CD14-positive monocyte (primary cell): Measurements from ENCODE around the gene ACKR3. TPM values are rescaled to one million over a fixed set of nuclear protein-coding genes. Genes with fewer than 3 reads are reported as not detected.

Experiments
- DNase-seq, 3 donors: peaks; one replicate each; pipeline ENCODE4 v3.0.0-alpha.2; 2011 to 2022
- H2AFZ ChIP-seq: 2 replicates; pipeline ENCODE4 v1.6.0; 2012; ENCODE audit warnings: mild to moderate bottlenecking, low read depth, low read length, inconsistent platforms; ENCODE audit not compliant: insufficient read depth, poor library complexity, severe bottlenecking
- H3K27ac ChIP-seq, 2 donors: 1 replicate in 1 of 2; 2 replicates in 1 of 2; pipeline ENCODE4 v1.5.1; 2012 to 2013; ENCODE audit warnings: low read length in 2 of 2, control low read depth in 1 of 2, inconsistent platforms in 1 of 2, low read depth in 1 of 2, mild to moderate bottlenecking in 1 of 2
- H3K27me3 ChIP-seq, 2 donors: one replicate each; pipeline versions ENCODE4 v1.6.0 to v1.6.1; 2011 to 2013; ENCODE audit warnings: low read length in 2 of 2; ENCODE audit not compliant: control insufficient read depth in 2 of 2, insufficient read depth in 2 of 2
- H3K36me3 ChIP-seq, 2 donors: replicated peaks in 1 of 2; 1 replicate in 1 of 2; 2 replicates in 1 of 2; pipeline versions ENCODE4 v1.5.1 to v1.6.1; 2012 to 2013; ENCODE audit warnings: low read length in 2 of 2, control low read depth in 1 of 2, inconsistent platforms in 1 of 2, mild to moderate bottlenecking in 1 of 2; ENCODE audit not compliant: insufficient read depth in 2 of 2, control insufficient read depth in 1 of 2
- H3K4me1 ChIP-seq, 2 donors: 1 replicate in 1 of 2; 2 replicates in 1 of 2; pipeline versions ENCODE4 v1.5.1 to v1.6.1; 2012 to 2013; ENCODE audit warnings: low read length in 2 of 2, control low read depth in 1 of 2, inconsistent platforms in 1 of 2, mild to moderate bottlenecking in 1 of 2, moderate library complexity in 1 of 2; ENCODE audit not compliant: insufficient read depth in 2 of 2, control insufficient read depth in 1 of 2
- H3K4me2 ChIP-seq: replicated peaks from 2 replicates; pipeline ENCODE3; 2012; ENCODE audit warnings: low read length, moderate library complexity, mild to moderate bottlenecking; ENCODE audit not compliant: poor library complexity, severe bottlenecking; ENCODE audit errors: extremely low read depth
- H3K4me3 ChIP-seq, 3 experiments: fragments of 200-600 bp in 1 of 3; sonication (generic) in 1 of 3; replicated peaks in 1 of 3; 1 replicate in 2 of 3; 2 replicates in 1 of 3; pipeline ENCODE4 v1.5.1; 2011 to 2013; ENCODE audit warnings: low read length in 3 of 3, mild to moderate bottlenecking in 3 of 3, control low read depth in 2 of 3, low read depth in 2 of 3, inconsistent platforms in 1 of 3, moderate library complexity in 1 of 3
- H3K79me2 ChIP-seq: 2 replicates; pipeline ENCODE4 v1.6.0; 2012; ENCODE audit warnings: mild to moderate bottlenecking, control low read depth, inconsistent platforms, low read length, moderate library complexity; ENCODE audit not compliant: insufficient read depth
- H3K9ac ChIP-seq: 2 replicates; pipeline ENCODE4 v1.6.0; 2017; ENCODE audit warnings: low read length, mild to moderate bottlenecking; ENCODE audit not compliant: insufficient read depth, poor library complexity, severe bottlenecking
- H3K9me3 ChIP-seq, 2 donors: replicated peaks in 1 of 2; 1 replicate in 1 of 2; 2 replicates in 1 of 2; pipeline versions ENCODE4 v1.5.1 to v1.6.1; 2012 to 2013; ENCODE audit warnings: low read length in 2 of 2, control low read depth in 1 of 2; ENCODE audit not compliant: control insufficient read depth in 1 of 2, insufficient read depth in 1 of 2
- H4K20me1 ChIP-seq: 2 replicates; pipeline ENCODE4 v1.6.0; 2012; ENCODE audit warnings: mild to moderate bottlenecking, low read length, control low read depth, moderate library complexity; ENCODE audit not compliant: insufficient read depth
- H3K27ac Mint-ChIP-seq, 7 donors: one replicate each; pipeline ENCODE4 v1.8.0; 2020; ENCODE audit warnings: mild to moderate bottlenecking in 7 of 7, mixed read lengths in 7 of 7, moderate library complexity in 6 of 7, inconsistent platforms in 2 of 7
- H3K27me3 Mint-ChIP-seq, 3 donors: one replicate each; pipeline ENCODE4 v1.8.0; 2021 to 2022; ENCODE audit warnings: low read depth in 3 of 3, mild to moderate bottlenecking in 3 of 3, mixed read lengths in 3 of 3, moderate library complexity in 3 of 3, inconsistent platforms in 1 of 3
- H3K36me3 Mint-ChIP-seq, 2 donors: one replicate each; pipeline ENCODE4 v1.8.0; 2020; ENCODE audit warnings: mixed read lengths in 2 of 2, inconsistent platforms in 1 of 2, mild to moderate bottlenecking in 1 of 2
- H3K4me1 Mint-ChIP-seq: one replicate; pipeline ENCODE4 v1.8.0; 2020; ENCODE audit warnings: mild to moderate bottlenecking, mixed read lengths
- H3K4me3 Mint-ChIP-seq, 2 donors: one replicate each; pipeline ENCODE4 v1.8.0; 2020; ENCODE audit warnings: mild to moderate bottlenecking in 2 of 2, mixed read lengths in 2 of 2, moderate library complexity in 1 of 2
- H3K9me3 Mint-ChIP-seq, 7 donors: one replicate each; pipeline ENCODE4 v1.8.0; 2020 to 2022; ENCODE audit warnings: mixed read lengths in 7 of 7, mild to moderate bottlenecking in 6 of 7, moderate library complexity in 6 of 7, inconsistent platforms in 2 of 7
- WGBS: methylation state at CpG from one replicate; pipeline ENCODE4 v1.1.5; 2013; ENCODE audit warnings: missing lambda C conversion rate; ENCODE audit not compliant: insufficient coverage; 5-methylcytosine and 5-hydroxymethylcytosine counted together
- intact Hi-C, 2 donors: fragments of 100-400 bp; cut with micrococcal nuclease; formaldehyde crosslinking; loops; one replicate each; pipeline versions ENCODE4 v1.15.0 to v1.15.1; 2023
- polyA plus RNA-seq, 3 donors: library from polyadenylated mRNA; depleted of rRNA in 1 of 3; unstranded in 2 of 3; stranded (reverse) in 1 of 3; fragments of 300-500 nt in 2 of 3; fragments of >200 nt in 1 of 3; fragmentation: Illumina TruSeq in 2 of 3; gene quantifications; 1 replicate in 2 of 3; 2 replicates in 1 of 3; pipeline ENCODE4 v1.2.3, GENCODE V29; 2012 to 2021
- TF ChIP-seq, protein P1 (sequence below): fragments of 200-600 bp; IDR thresholded peaks from one replicate; pipeline ENCODE4 v1.8.0; 2022; ENCODE audit warnings: antibody characterized with exemption, mild to moderate bottlenecking

The ACKR3 gene
- polyA plus RNA-seq, 3 donors: 0.41 to 13.3 (median 0.79) TPM

DNA sequence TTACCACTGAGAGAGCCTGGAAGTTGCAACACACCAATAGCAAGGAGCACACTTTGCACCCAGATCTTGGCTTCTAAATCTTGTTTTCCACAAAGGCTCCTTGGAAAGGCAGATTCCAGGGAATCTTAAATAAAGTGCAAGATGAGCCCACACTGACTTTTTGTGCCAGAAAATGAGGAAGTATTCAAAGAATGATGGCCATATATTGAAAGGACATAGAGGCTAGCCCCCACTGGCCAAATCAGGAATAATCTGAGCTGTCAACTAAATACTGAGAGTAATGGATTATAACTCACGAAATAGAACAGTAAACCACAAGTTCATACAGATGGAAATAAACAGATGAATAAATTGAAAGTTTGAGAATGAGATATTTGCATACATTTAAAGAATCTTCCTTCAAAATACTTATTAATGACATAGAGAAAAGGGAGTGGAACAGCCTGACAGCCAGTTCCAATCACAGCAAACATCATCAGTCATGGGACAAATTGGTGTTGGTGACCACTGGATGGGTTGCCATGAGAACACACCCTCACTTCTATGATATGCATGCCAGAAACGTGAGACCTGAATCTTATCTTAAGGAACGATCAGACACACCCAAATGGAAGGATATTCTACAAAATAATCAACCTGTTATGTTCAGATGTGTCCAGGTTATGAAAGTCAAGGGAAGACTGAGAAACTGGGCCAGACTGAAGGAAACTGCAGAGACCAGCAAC is 12.2 kb upstream of the ACKR3 start:
- Histone ChIP-seq H3K9ac (no peak overlapping the region), H3K4me1 (peaks cover 11% of the 10 kb centered on the region in 2 donors), H3K27ac (no peak overlapping the region), H3K36me3 (no peaks in the 10 kb centered on the region), H3K9me3 (peaks cover 0 to 4% of the 10 kb centered on the region in 2 donors), H3K4me3 (no peak overlapping the region), H4K20me1 (no peaks in the 10 kb centered on the region), H3K79me2 (no peaks in the 10 kb centered on the region), H2AFZ (no peak overlapping the region), H3K27me3 (no peaks in the 10 kb centered on the region), H3K4me2 (no peak overlapping the region)
- H3K9me3 Mint-ChIP-seq: peaks cover 4 to 14% (median 6%) of the 10 kb centered on the region in 7 donors
- H3K27ac Mint-ChIP-seq: no peak overlapping the region
- no peaks in the 10 kb centered on the region for H3K27me3 Mint-ChIP-seq
- peaks cover 0 to 8% of the 10 kb centered on the region in 2 donors for H3K36me3 Mint-ChIP-seq
- H3K4me3 Mint-ChIP-seq: no peak overlapping the region
- TF ChIP-seq, protein P1, sequence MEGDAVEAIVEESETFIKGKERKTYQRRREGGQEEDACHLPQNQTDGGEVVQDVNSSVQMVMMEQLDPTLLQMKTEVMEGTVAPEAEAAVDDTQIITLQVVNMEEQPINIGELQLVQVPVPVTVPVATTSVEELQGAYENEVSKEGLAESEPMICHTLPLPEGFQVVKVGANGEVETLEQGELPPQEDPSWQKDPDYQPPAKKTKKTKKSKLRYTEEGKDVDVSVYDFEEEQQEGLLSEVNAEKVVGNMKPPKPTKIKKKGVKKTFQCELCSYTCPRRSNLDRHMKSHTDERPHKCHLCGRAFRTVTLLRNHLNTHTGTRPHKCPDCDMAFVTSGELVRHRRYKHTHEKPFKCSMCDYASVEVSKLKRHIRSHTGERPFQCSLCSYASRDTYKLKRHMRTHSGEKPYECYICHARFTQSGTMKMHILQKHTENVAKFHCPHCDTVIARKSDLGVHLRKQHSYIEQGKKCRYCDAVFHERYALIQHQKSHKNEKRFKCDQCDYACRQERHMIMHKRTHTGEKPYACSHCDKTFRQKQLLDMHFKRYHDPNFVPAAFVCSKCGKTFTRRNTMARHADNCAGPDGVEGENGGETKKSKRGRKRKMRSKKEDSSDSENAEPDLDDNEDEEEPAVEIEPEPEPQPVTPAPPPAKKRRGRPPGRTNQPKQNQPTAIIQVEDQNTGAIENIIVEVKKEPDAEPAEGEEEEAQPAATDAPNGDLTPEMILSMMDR: peak; percentile 14
- no CpG with 5 or more reads among the region's 3 CpGs for WGBS
- DNase-seq: no peak
- intact Hi-C loops: no loop called here
- H3K4me1 Mint-ChIP-seq: peaks cover 35% of the 10 kb centered on the region

DNA sequence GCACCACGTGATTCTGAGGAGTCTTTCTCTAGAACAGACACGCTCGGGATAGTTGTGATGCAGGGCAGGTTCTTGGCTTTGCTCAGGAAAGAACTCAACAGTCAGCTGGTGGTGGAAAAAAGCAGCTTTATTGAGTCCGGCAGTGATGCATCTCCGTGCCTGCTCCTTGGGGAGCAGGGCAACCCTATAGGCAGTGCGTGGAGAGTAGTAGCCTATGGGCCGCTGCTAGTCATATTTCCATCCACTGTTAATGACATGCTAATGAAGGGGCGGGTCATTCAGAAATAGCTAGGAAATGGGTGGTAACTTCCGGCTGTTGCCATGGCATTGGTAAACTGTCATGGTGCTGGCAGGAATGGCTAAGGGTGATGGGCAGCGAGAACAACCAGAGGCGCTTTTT is 11.6 kb upstream of the ACKR3 start:
- intact Hi-C loops: no loop called here
- Histone ChIP-seq H3K4me2 (no peak overlapping the region), H2AFZ (no peak overlapping the region), H3K27ac (no peak overlapping the region), H3K4me1 (peaks cover 6% of the 10 kb centered on the region in 2 donors), H3K4me3 (no peak overlapping the region), H4K20me1 (no peaks in the 10 kb centered on the region), H3K79me2 (no peaks in the 10 kb centered on the region), H3K27me3 (no peaks in the 10 kb centered on the region), H3K36me3 (no peaks in the 10 kb centered on the region), H3K9me3 (peaks cover 0 to 4% of the 10 kb centered on the region in 2 donors), H3K9ac (no peak overlapping the region)
- TF ChIP-seq, protein P1: no peak
- Mint-ChIP-seq H3K9me3 (peaks cover 4 to 14% (median 6%) of the 10 kb centered on the region in 7 donors), H3K27ac (no peak overlapping the region), H3K4me1 (peaks cover 29% of the 10 kb centered on the region), H3K4me3 (no peak overlapping the region), H3K36me3 (peaks cover 0 to 8% of the 10 kb centered on the region in 2 donors), H3K27me3 (no peaks in the 10 kb centered on the region)
- no peak for DNase-seq
- 94% methylated on average over 6 of the region's 11 CpGs for WGBS
